Tibial artery (tissue), 4 donors: ENCODE measurements around the gene MRPL17.
A peak's percentile ranks its signal among the peaks of the same experiment; 100 is the strongest.

Source experiments
- DNase-seq, 2 donors: peaks; one replicate each; pipeline ENCODE4 v3.0.0-alpha.2; 2019
- H3K27ac ChIP-seq, 2 donors: fragments of 200-600 bp; sonication (generic) in 1 of 2; 1 replicate in 1 of 2; 2 replicates in 1 of 2; pipeline ENCODE4 v1.5.1; 2018 to 2019; ENCODE audit warnings: mild to moderate bottlenecking in 1 of 2
- H3K27me3 ChIP-seq, 2 donors: fragments of 200-600 bp; sonication (generic) in 1 of 2; one replicate each; pipeline versions ENCODE4 v1.5.1 to v1.6.0; 2016 to 2019
- H3K36me3 ChIP-seq, 3 donors: fragments of 200-600 bp; sonication (generic) in 2 of 3; one replicate each; pipeline ENCODE4 v1.5.1; 2016 to 2019; ENCODE audit warnings: mild to moderate bottlenecking in 2 of 3
- H3K4me1 ChIP-seq, 4 donors: fragments of 200-600 bp; sonication (generic) in 2 of 4; 1 replicate in 3 of 4; 2 replicates in 1 of 4; pipeline ENCODE4 v1.5.1; 2016 to 2019
- H3K4me3 ChIP-seq, 2 donors: fragments of 200-600 bp; sonication (generic) in 1 of 2; 1 replicate in 1 of 2; 2 replicates in 1 of 2; pipeline ENCODE4 v1.5.1; 2018 to 2019; ENCODE audit warnings: mild to moderate bottlenecking in 2 of 2
- H3K9me3 ChIP-seq, 3 donors: fragments of 200-600 bp; sonication (generic) in 1 of 3; one replicate each; pipeline ENCODE4 v1.5.1; 2016 to 2019
- CTCF ChIP-seq, 2 experiments: fragments of 200-600 bp in 1 of 2; fragments of 450-650 bp in 1 of 2; IDR thresholded peaks; one replicate each; pipeline ENCODE4 v1.5.1; 2017 to 2019; ENCODE audit warnings: antibody characterized with exemption in 2 of 2, mild to moderate bottlenecking in 1 of 2, moderate library complexity in 1 of 2
- intact Hi-C: fragments of 100-400 bp; cut with DNase I; formaldehyde crosslinking; loops from one replicate; pipeline ENCODE4 v1.15.0; 2023; ENCODE audit warnings: low total_unique reads

MRPL17 gene

GRCh38 chr11:6656936-6657335 is 26.2 kb downstream of the MRPL17 start:
- no peaks in the 10 kb centered on the region for H3K36me3 ChIP-seq
- intact Hi-C loops = loop anchor here (5.0 kb wide), 1 partner anchor 45 kb away; the partner anchor contains the start of gene TAF10
- H3K4me1 ChIP-seq = peaks cover 0 to 34% (median 9%) of the 10 kb centered on the region in 4 donors
- peak overlapping the region; percentile 76 to 80 for H3K27ac ChIP-seq
- H3K9me3 ChIP-seq = no peaks in the 10 kb centered on the region
- H3K4me3 ChIP-seq = peak overlapping the region in 1 of 2 donors; percentile 62
- no peaks in the 10 kb centered on the region for H3K27me3 ChIP-seq
- TF ChIP-seq CTCF (IDR thresholded peaks at IDR 0.05) = no peak
- no peak for DNase-seq

- DNase-seq = no peak
- H3K4me1 ChIP-seq = peaks cover 0 to 34% (median 9%) of the 10 kb centered on the region in 4 donors
- TF ChIP-seq CTCF (IDR thresholded peaks at IDR 0.05) = no peak
- intact Hi-C loops = loop anchor here (5.0 kb wide), 1 partner anchor 44 kb away; the partner anchor contains the start of gene TAF10
- no peaks in the 10 kb centered on the region for H3K9me3 ChIP-seq
- no peaks in the 10 kb centered on the region for H3K36me3 ChIP-seq
- peak overlapping the region; percentile 76 to 80 for H3K27ac ChIP-seq
- H3K4me3 ChIP-seq = peak overlapping the region in 1 of 2 donors; percentile 62
- H3K27me3 ChIP-seq = no peaks in the 10 kb centered on the region
Measured at GRCh38 chr11:6656584-6656915, 26.6 kb downstream of the MRPL17 start.

GRCh38 chr11:6655790-6656583 is 27.2 kb downstream of the MRPL17 start, which contains the start of gene DCHS1:
TSS of gene DCHS1 (minus strand) at chr11:6655809. CDS start at chr11:6641613, 14,196 bp downstream.
- Histone ChIP-seq H3K36me3 (no peaks in the 10 kb centered on the region), H3K27ac (peak within 1 kb of the TSS; percentile 76 to 80), H3K27me3 (no peaks in the 10 kb centered on the region), H3K9me3 (no peaks in the 10 kb centered on the region), H3K4me1 (peaks cover 0 to 34% (median 9%) of the 10 kb centered on the region in 4 donors), H3K4me3 (peak within 1 kb of the TSS; percentile 56 to 62)
- no peak for TF ChIP-seq CTCF (IDR thresholded peaks at IDR 0.05)
- intact Hi-C loops = loop anchor here (5.0 kb wide), 1 partner anchor 44 kb away; the partner anchor contains the start of gene TAF10
- no peak for DNase-seq

GRCh38 chr11:6655020-6655789 is 27.9 kb downstream of the MRPL17 start:
- DNase-seq = peak in 1 of 2 donors; percentile 53

More at GRCh38 chr11:6655020-6655789, 27.9 kb downstream of the MRPL17 start:
- Histone ChIP-seq H3K4me1 (peaks cover 0 to 34% (median 9%) of the 10 kb centered on the region in 4 donors), H3K9me3 (no peaks in the 10 kb centered on the region), H3K36me3 (no peaks in the 10 kb centered on the region), H3K27ac (peak overlapping the region; percentile 76 to 80), H3K27me3 (no peaks in the 10 kb centered on the region), H3K4me3 (peak overlapping the region; percentile 56 to 62)
- TF ChIP-seq CTCF (IDR thresholded peaks at IDR 0.05) = no peak
- intact Hi-C loops = loop anchor here (5.0 kb wide), 1 partner anchor 43 kb away; the partner anchor contains the start of gene TAF10
